Keratinocyte (primary cell): Measurements from ENCODE around the gene MBNL2. TPM values are rescaled to one million over a fixed set of nuclear protein-coding genes. Genes with fewer than 3 reads are reported as not detected.

ENCODE experiments used
- DNase-seq: peaks from one replicate; pipeline ENCODE4 v3.0.0-alpha.2; 2011; ENCODE audit warnings: low read depth, missing footprints, low spot score
- FAIRE-seq: peaks from 2 replicates; lab custom pipeline; 2011; peaks lifted over from hg19 to GRCh38; lab: Jason Lieb, UNC
- H2AFZ ChIP-seq: 2 replicates; pipeline ENCODE4 v1.6.0; 2012; ENCODE audit warnings: low read length, control low read depth, inconsistent platforms; ENCODE audit not compliant: control insufficient read depth
- H3K27ac ChIP-seq: 2 replicates; pipeline ENCODE4 v1.5.1; 2011; ENCODE audit warnings: low read length; ENCODE audit not compliant: control insufficient read depth, insufficient read depth
- H3K27me3 ChIP-seq: 3 replicates; pipeline ENCODE4 v1.6.0; 2011; ENCODE audit warnings: low read length; ENCODE audit not compliant: control insufficient read depth, insufficient read depth; ENCODE audit errors: extremely low read depth
- H3K36me3 ChIP-seq, 2 experiments: 2 replicates in 1 of 2; 3 replicates in 1 of 2; pipeline ENCODE4 v1.5.1; 2011; ENCODE audit warnings: low read length in 2 of 2, mild to moderate bottlenecking in 1 of 2; ENCODE audit not compliant: control insufficient read depth in 2 of 2, insufficient read depth in 2 of 2; ENCODE audit errors: extremely low read depth in 1 of 2
- H3K4me1 ChIP-seq: 3 replicates; pipeline ENCODE4 v1.5.1; 2011; ENCODE audit warnings: low read length; ENCODE audit not compliant: control insufficient read depth, insufficient read depth; ENCODE audit errors: extremely low read depth
- H3K4me2 ChIP-seq: 3 replicates; pipeline ENCODE4 v1.6.0; 2011; ENCODE audit warnings: low read depth, low read length; ENCODE audit not compliant: control insufficient read depth, insufficient read depth; ENCODE audit errors: extremely low read depth
- H3K4me3 ChIP-seq, 3 experiments: fragments of 200-600 bp in 1 of 3; sonication (generic) in 1 of 3; 2 replicates in 2 of 3; 3 replicates in 1 of 3; pipeline ENCODE4 v1.5.1; 2011 to 2016; ENCODE audit warnings: low read length in 3 of 3, mild to moderate bottlenecking in 3 of 3, control low read depth in 2 of 3, inconsistent platforms in 1 of 3, low read depth in 1 of 3, mixed read lengths in 1 of 3, mixed run types in 1 of 3, moderate library complexity in 1 of 3; ENCODE audit not compliant: control insufficient read depth in 2 of 3, insufficient read depth in 2 of 3; ENCODE audit errors: extremely low read depth in 1 of 3
- H3K79me2 ChIP-seq: 2 replicates; pipeline ENCODE4 v1.6.0; 2012; ENCODE audit warnings: low read length; ENCODE audit not compliant: control insufficient read depth, insufficient read depth
- H3K9ac ChIP-seq: 3 replicates; pipeline ENCODE4 v1.6.0; 2011; ENCODE audit warnings: low read length; ENCODE audit not compliant: control insufficient read depth, insufficient read depth; ENCODE audit errors: extremely low read depth
- H3K9me1 ChIP-seq: 3 replicates; pipeline ENCODE4 v1.6.0; 2011; ENCODE audit warnings: low read length; ENCODE audit not compliant: control insufficient read depth, insufficient read depth; ENCODE audit errors: extremely low read depth
- H3K9me3 ChIP-seq: 2 replicates; pipeline ENCODE4 v1.5.1; 2012; ENCODE audit warnings: low read depth, low read length; ENCODE audit not compliant: control insufficient read depth
- H4K20me1 ChIP-seq: 3 replicates; pipeline ENCODE4 v1.6.0; 2011; ENCODE audit warnings: low read length; ENCODE audit not compliant: control insufficient read depth, insufficient read depth; ENCODE audit errors: extremely low read depth
- CTCF ChIP-seq, 3 experiments: IDR thresholded peaks in 1 of 3; conservative IDR thresholded peaks in 1 of 3; optimal IDR thresholded peaks in 1 of 3; 2 replicates in 2 of 3; 3 replicates in 1 of 3; pipeline versions ENCODE3 to v1.5.1; 2011; ENCODE audit warnings: low read length in 3 of 3, mild to moderate bottlenecking in 3 of 3, moderate library complexity in 2 of 3, control low read depth in 1 of 3, inconsistent platforms in 1 of 3; ENCODE audit not compliant: insufficient read depth in 2 of 3; ENCODE audit errors: extremely low read depth in 1 of 3
- EZH2 ChIP-seq: IDR thresholded peaks from one replicate; pipeline ENCODE4 v1.6.1; 2012; ENCODE audit warnings: inconsistent platforms, mild to moderate bottlenecking, low read length, moderate library complexity
- dilution Hi-C: fragments of 300-500 bp; cut with MboI; formaldehyde crosslinking; loops from one replicate; pipeline ENCODE4 v1.7.0; 2020; ENCODE audit warnings: low sequenced_read_pairs; ENCODE audit not compliant: extremely low pct_ligation_motif_present
- polyA plus RNA-seq, 5 experiments: library from polyadenylated mRNA; depleted of rRNA in 3 of 5; stranded (reverse) in 3 of 5; stranded (forward) in 1 of 5; unstranded in 1 of 5; fragments of >200 nt; gene quantifications; 1 replicate in 1 of 5; 2 replicates in 3 of 5; 3 replicates in 1 of 5; pipeline versions ENCODE4 v1.2.1 to v1.2.3, GENCODE V29; 2011 to 2012; ENCODE audit warnings: missing spikeins in 2 of 5, low read depth in 1 of 5, low replicate concordance in 1 of 5

MBNL2 gene
- polyA plus RNA-seq, 1 donor (not counting 4 experiments of a cell fraction or from before 2014, with no cell fraction given): 28.4 TPM

GRCh38 chr13:97438856-97439595, 216.9 kb downstream of the MBNL2 start:
- peaks cover 54% of the 10 kb centered on the region for H3K79me2 ChIP-seq
- peaks cover 0 to 2% of the 10 kb centered on the region in 2 experiments for H3K36me3 ChIP-seq
- TF ChIP-seq CTCF (optimal IDR thresholded peaks at IDR 0.05 in 1 of 3, IDR thresholded peaks at IDR 0.05 in 1 of 3, conservative IDR thresholded peaks at IDR 0.05 in 1 of 3; ENCODE audit: extremely low read depth in 1 of 3, insufficient read depth in 2 of 3, low read length in 3 of 3): no peak
- no peak for TF ChIP-seq EZH2
- H3K27me3 ChIP-seq: no peaks in the 10 kb centered on the region
- no peak overlapping the region for H3K27ac ChIP-seq
- dilution Hi-C loops: no loop called here
- peaks cover 3% of the 10 kb centered on the region for H3K9me1 ChIP-seq
- H3K4me2 ChIP-seq: no peak overlapping the region
- no peak overlapping the region for H2AFZ ChIP-seq
- H3K9ac ChIP-seq: no peak overlapping the region
- no peaks in the 10 kb centered on the region for H3K9me3 ChIP-seq
- H3K4me3 ChIP-seq: no peak overlapping the region
- peaks cover 3% of the 10 kb centered on the region for H3K4me1 ChIP-seq
- FAIRE-seq: no peak
- DNase-seq: no peak
- H4K20me1 ChIP-seq: no peaks in the 10 kb centered on the region

- H3K4me1 ChIP-seq: peaks cover 2% of the 10 kb centered on the region
- no peaks in the 10 kb centered on the region for H4K20me1 ChIP-seq
- peaks cover 44% of the 10 kb centered on the region for H3K79me2 ChIP-seq
- no peaks in the 10 kb centered on the region for H3K27me3 ChIP-seq
- no peak overlapping the region for H3K27ac ChIP-seq
- H3K36me3 ChIP-seq: peaks cover 0 to 2% of the 10 kb centered on the region in 2 experiments
- no peak overlapping the region for H3K4me3 ChIP-seq
- no peaks in the 10 kb centered on the region for H3K9me3 ChIP-seq
- TF ChIP-seq CTCF (optimal IDR thresholded peaks at IDR 0.05 in 1 of 3, IDR thresholded peaks at IDR 0.05 in 1 of 3, conservative IDR thresholded peaks at IDR 0.05 in 1 of 3; ENCODE audit: extremely low read depth in 1 of 3, insufficient read depth in 2 of 3, low read length in 3 of 3): no peak
- no peak for TF ChIP-seq EZH2
- dilution Hi-C loops: no loop called here
- peaks cover 3% of the 10 kb centered on the region for H3K9me1 ChIP-seq
- no peak overlapping the region for H3K9ac ChIP-seq
- no peak overlapping the region for H2AFZ ChIP-seq
- FAIRE-seq (no peak), DNase-seq (no peak)
- H3K4me2 ChIP-seq: no peak overlapping the region
These were observed 218.6 kb downstream of the MBNL2 start for GRCh38 chr13:97440598-97441170.
